ENCODE results near the gene DLG1.

DLG1 gene

GRCh38 chr3:197009532-197010019 is 288.8 kb downstream of the DLG1 start:
- no peak for DNase-seq

GRCh38 chr3:197008436-197009209 is 289.8 kb downstream of the DLG1 start:
- DNase-seq, result no peak

DNA sequence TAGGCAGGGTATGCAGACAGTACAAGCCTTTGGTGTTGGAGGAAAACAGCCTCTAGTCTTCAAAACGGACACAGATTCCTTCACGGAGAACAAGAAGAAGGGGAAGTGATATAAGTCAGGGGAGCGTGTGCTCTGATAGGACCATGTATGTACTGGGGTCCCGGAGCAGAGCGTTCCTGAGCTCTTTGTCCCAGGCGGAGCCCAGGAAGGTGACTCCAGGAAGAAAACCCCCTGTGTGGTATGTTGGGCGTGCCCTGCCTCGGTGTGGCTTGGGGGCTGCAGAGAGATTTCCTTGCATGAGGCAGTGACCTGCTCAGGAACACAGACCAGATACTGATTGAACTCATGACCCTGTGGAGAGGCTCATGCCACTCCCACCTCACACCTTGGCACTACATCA is 290.5 kb downstream of the DLG1 start:
- no peak for DNase-seq

DNA sequence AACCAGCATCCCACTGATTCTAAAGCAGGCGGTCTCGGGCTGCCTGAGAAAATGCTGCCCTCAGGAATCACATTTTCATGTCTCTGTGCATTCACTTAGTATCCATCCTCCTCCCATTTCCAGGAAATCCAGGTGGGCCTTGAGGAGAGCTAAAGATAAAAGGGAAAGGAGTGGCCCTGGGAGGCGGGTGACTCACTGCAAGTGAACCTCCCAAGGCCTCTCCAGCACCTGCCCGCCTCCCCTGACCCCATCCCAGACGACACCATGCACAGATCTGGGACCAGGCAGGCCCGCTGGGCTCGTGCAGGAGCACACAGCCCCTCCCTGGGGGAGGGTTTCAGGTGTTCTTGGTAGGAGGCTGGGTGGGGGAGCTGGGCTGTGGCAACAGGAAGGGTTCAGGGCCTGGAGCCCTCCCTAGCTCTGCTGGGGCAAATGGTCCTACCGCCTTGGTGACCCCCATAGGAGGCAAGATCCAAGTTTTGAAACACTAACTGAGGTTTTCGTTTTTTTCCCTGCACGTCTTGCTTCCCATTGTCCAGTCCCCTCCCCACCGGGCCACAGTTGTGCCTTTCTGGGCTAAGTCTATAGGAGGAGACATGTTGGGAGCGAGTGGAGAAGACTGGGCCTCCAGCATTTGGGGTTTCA is 291.0 kb downstream of the DLG1 start:
- DNase-seq, result no peak

DNA sequence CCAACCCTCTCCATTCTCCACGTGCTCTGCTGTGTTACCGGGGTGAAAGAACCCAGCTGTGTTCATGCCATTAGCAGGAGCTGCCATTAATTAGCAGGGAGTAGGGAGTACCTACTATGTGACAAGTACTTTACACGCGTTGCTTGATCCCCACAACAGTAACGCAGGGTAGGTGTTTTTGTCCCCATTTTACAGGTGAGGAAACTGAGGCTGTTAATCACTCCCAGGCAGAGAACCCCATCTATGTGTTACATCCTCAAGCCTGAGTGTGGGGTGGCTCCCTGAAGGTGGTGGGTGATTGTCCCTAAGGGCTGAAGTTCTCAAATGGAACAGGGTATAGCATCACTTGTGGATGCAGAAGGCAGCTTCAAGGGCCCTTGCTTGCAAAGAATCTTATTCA is 291.6 kb downstream of the DLG1 start:
- DNase-seq, result no peak

DNA sequence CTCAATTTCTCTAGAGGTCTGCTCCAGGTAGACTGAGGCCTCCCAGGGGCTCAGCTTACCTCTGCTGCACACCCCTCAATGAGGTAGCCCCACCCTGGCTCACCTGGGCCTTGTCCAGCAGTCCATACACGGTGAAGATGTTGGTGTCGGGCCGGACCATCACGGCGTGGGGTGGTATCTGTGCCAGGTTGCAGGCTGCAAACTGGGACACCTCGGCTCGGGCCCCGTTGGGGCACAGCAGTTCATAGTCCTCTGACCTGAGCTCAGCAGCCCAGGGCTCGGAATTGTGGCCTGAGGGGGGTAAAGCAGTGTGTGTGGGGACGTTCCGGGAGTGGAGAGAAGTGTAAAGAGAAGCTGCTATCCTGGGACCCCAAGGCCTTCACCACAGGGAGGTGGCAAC is 292.0 kb downstream of the DLG1 start:
- DNase-seq, result no peak

DNA sequence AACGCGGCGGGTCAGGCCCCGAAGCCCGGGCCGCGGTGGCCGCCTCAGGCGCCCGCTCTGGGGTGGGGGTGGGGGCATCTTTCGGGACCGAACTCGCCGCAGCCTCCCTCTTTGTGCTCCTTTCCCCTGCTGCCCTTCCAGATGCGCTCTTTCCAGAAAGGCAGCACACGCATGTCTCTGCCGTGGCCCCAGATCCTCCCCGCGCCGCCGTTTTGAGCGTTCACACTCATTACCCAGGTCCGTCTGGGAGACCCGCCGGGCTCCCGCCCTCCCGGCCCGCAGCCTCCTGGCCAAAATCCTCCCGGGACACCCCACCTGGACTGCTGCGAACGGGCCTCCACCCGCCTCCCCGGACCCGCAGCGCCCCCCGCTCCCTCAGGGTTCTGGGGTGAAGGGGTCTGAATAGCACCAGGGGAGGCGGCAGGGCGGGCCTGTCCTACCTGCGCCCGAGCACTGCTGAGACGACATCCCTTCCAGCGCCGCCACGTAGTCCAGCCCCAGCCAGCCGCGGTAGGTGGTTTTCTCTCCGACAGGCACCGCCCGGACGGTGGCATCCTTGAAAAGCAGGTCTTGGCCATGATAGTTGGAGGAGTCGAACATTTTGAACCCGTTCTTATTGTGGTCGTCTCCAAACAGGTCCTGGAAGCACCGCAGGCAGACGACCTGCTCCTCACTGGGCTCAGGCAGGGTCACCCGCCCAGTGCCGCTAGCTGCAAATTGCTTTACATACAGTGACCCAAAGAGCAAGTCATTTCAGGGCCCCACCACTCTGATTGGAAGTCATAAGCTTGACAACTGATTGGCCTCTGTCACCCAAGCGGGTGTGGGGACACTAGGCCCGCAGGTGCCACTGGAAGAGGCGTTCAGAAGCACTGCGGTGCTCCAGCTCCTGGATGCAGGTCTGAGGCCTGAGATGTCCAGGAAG is 294.7 kb downstream of the DLG1 start:
- DNase-seq, result no peak

DNA sequence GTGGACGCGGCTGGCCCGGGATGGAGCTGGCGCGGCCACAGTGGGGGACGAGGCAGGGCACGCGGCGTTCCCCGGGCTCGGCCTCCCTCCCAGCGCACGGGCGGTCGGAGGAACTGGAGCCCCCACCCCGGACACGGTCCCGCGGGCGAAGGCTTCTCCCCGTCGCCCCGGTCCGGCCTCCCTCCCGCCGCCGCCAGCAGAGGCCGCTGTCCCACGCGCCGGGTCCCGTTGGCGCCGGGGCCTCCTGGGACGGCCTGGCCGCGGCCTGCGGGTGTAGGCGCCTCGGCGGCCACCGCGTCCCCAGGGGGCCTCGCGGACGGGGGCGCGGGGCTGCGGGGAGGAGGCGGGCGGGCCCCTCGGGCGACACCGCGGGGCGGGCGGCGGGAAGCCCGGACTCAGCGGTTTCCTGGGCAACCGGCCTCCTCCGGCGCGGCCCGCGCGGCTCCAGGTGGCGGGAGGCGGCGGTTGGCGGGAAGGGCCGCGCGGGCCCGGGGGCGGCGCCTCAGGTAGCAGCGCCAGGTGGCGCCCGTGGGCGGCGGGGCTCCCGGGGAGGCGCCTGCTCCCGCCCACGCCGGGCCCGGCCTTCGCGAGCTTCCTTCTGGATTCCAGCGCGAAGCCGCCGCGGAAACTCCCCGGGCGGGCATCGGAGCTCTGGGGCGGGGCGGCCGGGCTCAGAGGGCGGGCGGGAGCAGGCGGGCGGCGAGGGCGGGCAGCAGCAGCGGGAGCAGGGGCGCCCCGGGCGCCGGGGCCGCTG is 295.5 kb downstream of the DLG1 start:
- peak; percentile 77 for DNase-seq

- no peak for DNase-seq
Measured at GRCh38 chr3:197001972-197002700, 296.3 kb downstream of the DLG1 start.

DNA sequence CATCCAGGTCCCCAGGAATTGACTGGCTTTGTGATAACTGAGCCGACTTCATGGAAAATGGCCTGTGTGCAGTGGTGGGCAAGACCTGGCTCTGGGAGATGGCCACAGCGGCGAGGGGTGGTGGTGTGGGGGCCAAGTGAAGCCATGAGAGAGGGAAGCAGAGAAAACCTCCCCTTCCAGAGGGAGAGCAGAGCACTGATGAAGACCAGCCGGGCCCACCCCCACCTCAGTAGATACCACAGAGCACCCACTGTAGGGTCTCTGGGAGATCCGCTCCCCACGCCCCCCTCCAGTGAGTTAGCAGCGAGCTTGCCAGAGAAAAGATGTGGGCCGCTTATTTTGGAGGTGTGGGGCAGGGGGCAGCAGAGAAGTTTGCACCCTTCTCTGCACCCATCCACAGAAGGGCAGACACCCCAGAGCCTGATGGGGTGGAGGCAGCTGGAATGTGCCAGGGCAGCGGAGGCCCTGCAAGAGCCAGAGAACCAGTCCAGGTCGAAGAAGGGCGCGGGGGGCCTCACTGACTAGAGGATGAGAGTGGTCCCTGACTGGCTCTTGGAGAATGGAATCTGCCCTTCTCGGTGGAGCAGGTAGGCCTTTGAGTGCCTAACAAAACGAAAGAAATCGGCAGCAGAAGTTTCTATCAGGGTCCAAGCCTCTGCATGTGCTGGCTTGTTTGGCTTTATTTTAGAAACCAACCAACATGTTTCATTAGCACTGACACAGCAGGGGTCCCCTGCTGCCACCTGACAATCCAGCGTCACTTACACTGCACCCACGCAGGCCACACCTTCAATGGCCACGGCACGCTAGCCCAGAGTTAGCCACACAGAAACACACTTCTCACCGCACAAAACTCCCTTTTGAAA is 297.1 kb downstream of the DLG1 start:
- DNase-seq, result no peak

- DNase-seq, result no peak
Measured at GRCh38 chr3:197000211-197000610, 298.2 kb downstream of the DLG1 start.

- DNase-seq, result no peak
Measured at GRCh38 chr3:196998966-196999760, 299.2 kb downstream of the DLG1 start.

GRCh38 chr3:196997311-196997710 is 301.1 kb downstream of the DLG1 start:
- no peak for DNase-seq

- DNase-seq, result no peak
Measured at GRCh38 chr3:196996454-196997265, 301.8 kb downstream of the DLG1 start.

DNA sequence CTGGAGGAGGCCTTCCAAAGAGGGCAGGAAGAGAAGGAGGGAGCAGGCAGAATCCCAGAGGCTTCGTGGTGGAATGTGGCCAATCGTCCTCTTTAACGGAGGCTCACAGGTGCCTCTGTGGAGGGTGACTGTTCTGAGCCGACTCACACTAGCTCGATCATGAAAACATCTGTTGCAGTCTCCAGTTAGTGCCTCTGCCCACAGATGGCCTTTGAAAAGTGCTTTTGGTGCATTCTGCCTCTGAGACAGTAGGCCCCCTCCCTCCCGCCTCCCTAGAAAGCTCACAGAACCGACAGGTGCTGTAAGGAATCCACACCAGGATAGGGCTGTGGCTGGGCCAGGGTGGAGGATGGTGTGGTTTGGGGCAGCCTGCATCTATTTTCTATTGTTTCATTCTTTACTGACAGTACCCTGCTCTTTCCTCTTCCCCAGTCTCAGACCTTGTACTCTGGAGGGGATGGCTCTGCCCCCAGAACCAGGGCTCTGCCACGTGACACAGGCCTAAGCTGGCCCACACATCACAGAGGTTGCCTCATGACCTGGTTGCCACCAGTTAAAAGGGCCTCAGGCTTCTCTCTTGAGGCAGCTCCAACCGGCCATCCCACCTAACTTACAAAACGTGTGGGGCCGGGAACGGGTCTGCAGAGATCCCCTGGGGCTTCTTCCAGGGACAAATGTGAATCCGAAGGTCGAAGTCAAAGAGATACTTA is 302.6 kb downstream of the DLG1 start:
- DNase-seq, result no peak

DNA sequence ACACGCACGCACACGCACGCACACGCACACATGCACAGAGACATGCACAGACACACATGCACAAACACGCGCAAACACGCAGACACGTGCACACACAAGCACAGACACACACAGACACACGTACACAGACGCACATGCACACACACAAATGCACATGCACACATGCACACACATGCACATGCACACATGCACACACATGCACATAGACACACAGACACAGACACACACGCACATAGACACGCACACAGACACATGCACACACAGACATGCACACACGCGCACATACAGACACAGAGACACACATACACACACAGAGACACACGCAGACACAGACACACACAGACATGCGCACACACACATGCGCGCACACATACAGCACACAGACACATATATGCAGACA is 303.4 kb downstream of the DLG1 start:
- DNase-seq, result no peak

- DNase-seq, result no peak
Measured at GRCh38 chr3:196994056-196994455, 304.4 kb downstream of the DLG1 start.

All from CD4-positive, alpha-beta T cell treated with Interferon gamma for 1 hour (primary cell).